GM11168 (cell line): ENCODE measurements around the gene PXK.
"Not testable (repeated sequence)": the region's sequence is repeated elsewhere in the genome, so short reads cannot be mapped to it uniquely, and the experiment has no call there.

Source experiments
- in situ Hi-C: fragments of 300-500 bp; cut with MboI; formaldehyde crosslinking; loops from one replicate; pipeline ENCODE4 v1.12.0; 2022; ENCODE audit warnings: low sequenced_read_pairs; ENCODE audit not compliant: unreplicated experiment

PXK gene

DNA sequence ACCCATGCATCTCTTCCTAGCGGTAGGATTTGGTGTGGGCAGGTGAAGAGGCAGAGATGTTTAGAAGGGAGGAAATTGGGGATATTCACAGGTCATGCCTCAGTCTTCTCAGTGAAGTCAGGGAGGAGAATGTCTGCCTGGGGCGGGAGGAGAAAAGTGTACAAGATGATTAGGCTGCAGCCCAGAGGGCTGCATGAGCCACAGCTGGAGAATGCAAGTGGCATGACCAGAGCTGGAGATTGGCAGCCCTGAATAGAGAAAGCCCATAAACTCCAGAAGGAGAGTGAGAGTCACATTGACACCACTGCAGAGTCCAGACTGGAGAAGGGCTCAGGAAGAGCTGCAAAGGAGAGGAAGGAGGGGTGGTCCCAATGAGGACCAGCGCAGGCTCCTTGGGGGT is 78.3 kb downstream of the PXK start:
- in situ Hi-C loops, result loop anchor here (10.0 kb wide), 1 partner anchor 86 kb away; no protein-coding TSS in a partner anchor

DNA sequence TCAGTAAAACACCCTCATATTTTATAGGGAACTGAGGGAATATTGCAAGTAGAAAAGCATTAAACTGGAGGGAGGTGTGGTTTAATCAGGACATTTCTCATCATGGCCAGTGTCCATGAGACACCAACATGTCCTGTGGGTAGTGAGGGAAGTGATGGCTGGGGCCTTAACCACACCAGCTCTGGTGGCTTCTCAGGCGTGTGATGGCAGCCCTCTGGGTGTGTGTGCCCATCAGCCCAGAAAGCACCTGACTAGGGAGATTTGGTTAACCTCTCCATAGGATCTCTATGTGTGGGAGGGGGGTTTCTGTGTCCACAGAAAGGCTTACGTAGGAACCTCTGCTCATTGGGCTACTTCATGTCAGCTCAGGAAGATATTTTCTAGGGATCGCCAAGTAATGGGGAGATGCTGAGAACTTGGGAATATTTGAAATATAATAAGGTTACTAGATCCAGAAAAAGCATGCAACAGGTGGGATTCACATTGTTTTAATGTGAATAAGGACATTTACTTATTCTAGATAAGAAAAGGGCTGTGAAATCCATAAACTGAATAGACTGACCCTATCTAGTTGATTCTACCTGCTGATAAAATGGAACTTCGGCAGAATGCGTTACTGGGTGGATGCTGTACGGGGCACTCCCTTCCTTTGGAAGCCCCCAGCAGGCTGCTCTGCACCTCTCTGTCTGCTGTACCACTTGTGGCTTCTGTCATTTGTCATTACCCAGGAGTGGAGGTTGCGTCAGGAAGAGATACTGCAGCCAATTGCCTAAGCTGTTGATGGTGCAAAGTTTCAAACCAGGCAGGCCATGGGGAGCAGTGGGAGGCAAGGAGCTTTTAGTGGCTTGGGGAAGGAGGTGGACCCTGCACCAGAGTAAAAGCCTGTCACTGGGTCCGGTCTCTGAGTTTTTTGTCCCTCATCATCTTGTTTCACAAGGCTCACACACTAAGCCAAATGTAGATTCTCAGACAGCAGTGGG is 79.4 kb downstream of the PXK start:
- in situ Hi-C loops, result loop anchor here (10.0 kb wide), 1 partner anchor 87 kb away; no protein-coding TSS in a partner anchor

DNA sequence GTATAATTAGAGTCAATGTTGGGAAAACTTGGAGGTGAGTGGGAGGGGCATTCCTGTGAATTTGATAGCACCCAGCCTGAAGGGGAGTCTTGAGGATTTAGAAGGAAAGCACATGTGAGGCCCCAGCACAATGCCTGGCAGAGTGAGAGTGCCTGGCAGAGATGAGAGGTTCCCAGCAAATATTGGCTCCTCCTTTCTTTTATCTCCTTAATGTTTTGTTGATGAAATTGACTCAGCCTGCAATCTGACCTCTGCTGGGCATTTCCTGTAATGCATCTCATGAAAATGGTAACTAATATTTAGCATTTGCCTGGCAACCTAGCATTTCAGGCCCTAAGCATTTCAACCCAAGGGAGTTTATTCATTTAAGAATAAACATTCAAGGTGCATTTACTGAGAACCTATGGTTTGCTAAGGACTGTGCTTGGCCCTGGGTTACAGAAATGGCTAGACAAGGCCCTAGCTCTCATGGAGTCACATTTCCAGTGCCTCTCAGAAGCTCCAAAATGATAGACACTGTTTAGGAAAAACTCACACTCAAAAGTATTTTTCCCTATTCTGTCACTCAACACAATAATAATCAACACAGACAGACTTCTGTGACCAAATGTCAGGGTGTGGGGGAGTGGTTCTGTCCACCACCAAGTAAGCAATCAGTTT is 82.0 kb downstream of the PXK start:
- in situ Hi-C loops, result loop anchor here (10.0 kb wide), 1 partner anchor 90 kb away; no protein-coding TSS in a partner anchor

DNA sequence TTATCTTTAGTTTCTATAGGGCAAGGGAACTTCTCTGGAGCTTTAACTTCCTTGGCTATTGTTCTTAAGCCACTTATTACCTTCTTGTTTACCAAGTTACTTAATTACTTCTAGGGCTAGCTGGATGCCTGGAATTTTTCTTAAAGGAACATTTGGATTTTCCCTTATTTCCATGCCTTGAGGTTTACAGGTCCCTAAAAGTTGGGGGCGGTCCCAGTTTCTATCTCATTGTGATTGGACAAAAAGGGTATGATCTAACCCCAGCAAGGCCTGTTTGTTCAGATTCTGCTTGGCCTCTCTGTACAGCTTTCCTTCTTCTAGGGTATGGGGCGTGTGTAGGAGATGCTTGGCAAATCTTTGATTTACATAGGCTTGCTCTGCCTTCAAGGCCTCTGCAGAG is 83.5 kb downstream of the PXK start:
- in situ Hi-C loops, result loop anchor here (10.0 kb wide), 1 partner anchor 91 kb away; no protein-coding TSS in a partner anchor

DNA sequence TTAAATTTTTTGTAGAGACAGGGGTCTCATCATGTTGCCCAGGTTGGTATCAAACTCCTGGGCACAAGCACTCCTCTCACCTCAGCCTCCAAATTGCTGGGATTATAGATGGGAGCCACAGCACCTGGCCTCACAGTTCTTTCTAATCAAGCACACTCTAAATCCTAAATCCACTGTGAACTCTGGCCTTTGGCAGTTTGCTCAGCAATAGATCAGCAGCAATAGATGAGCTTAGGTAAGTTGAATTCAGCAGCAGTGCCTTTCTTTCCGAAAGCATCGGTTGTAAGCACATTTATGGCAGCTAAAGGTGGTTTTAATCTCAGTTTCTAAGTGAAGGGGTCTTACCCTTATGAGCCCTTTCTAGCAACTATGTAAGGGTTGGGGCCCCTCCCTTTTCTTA is 84.4 kb downstream of the PXK start:
- in situ Hi-C loops, result loop anchor here (10.0 kb wide), 1 partner anchor 92 kb away; no protein-coding TSS in a partner anchor

DNA sequence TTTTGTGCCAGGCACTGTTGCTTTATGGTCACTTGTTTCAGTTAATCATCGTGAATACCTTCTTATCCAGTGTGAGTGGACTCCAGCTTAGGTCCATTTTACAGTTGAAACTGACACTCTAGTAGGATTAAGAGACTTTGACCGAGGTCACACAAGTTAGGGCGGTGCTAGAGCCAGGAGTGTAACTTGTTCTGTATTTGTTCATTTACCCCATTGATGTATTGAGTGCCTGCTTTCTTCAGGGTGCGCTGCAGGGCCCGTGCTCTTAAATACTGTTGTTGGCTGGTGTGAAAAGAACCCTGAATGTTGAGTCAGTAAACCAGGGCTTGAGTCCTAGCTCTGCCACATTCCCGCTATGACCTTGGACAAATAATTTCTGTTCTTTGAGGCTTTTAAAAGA is 85.5 kb downstream of the PXK start:
- in situ Hi-C loops, result loop anchor here (10.0 kb wide), 1 partner anchor 93 kb away; no protein-coding TSS in a partner anchor

DNA sequence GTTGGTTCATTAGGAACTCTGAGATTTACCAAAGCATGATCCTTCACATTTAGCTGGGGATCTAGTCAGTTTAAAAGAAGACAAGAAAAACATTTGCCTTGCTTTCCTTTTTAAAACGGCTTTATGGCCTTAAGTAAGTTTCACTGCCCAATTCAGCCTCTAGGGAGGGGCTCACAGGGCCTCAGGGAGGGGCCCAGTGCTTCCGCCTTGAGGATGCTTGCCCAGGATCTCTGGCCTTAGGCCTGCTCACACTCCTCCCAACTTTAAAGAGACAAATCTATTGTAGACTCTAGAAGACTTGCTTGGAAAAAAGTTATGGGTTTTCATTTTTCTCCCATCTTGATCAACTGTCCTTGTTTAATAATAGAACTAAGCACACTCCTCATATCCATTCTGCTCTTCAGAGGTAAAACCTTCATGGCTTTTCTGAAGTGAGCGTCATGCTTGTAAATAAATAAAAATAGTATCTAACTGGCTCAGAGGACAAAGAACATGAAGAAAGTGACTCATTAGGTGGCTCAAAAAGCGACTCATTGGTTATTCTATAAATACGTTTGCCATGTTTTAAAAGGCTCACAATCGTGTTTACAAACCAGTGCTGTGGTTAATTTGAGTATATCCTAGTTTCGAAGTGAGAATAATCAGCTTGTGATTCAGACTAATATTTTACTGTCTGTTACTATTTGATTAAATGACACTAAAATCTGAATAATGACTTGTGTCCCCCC is 87.3 kb downstream of the PXK start:
- in situ Hi-C loops, result loop anchor here (10.0 kb wide), 1 partner anchor 95 kb away; no protein-coding TSS in a partner anchor

DNA sequence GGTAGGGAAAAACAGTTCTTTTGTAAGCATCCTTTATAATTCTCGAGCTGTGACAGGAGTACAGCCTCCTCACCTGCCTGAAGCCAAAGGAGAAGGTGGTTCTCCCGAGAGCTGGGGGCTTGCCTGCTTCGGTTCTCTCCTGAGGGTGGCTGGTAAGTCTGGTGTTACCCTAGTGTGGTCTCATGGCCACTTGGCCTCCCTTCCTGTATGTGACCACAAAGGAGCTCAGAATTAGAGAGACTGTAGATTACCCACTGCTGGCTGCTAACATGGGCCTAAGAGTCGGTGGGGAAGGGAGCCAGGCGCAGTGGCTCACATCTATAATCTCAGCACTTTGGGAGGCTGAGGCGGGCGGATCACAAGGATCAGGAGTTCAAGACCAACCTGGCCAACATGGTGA is 88.3 kb downstream of the PXK start:
- in situ Hi-C loops, result no loop called here

DNA sequence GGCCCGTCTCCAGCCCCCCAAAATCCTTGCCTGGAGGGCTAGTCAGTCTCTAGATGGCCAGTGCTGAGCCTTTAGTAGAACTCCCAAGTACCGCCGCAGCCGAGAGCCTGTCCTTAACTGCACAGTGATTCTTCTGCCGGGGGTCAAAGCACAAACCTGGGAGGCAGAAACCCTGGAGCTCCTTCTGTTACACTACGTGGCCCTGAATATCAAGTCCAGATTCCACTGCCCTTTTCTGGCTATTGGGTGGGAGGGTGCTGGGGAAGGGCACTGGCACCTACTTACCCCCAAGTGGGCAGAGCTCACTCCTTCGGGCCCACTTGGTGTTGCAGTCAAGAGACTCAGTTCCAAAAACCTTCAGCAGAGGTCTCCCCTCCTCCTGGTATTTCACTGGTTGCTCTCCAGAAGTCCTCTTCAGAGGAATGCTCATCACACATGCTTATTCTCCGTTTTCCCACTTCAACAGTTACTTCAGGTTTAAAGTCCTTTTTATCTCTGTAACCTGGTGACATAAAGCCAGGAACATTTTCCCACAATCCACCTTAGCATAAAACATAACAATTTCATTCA is 90.1 kb downstream of the PXK start:
- in situ Hi-C loops, result no loop called here

DNA sequence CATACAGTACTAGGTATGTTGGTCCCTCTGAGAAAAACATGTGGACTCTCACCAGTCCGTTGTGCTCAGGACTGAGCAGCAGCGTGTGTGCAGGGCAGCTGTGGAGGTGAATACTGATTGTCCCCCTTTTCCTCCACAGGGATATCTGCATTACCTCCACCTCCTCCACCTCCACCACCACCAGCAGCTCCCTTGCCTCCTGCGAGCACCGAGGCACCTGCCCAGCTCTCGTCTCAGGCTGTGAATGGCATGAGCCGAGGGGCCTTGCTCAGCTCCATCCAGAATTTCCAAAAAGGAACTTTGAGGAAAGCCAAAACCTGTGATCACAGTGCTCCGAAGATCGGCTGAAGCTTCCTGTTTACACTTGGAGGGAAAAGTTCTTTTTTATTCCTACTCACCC is 91.9 kb downstream of the PXK start:
- in situ Hi-C loops, result no loop called here

DNA sequence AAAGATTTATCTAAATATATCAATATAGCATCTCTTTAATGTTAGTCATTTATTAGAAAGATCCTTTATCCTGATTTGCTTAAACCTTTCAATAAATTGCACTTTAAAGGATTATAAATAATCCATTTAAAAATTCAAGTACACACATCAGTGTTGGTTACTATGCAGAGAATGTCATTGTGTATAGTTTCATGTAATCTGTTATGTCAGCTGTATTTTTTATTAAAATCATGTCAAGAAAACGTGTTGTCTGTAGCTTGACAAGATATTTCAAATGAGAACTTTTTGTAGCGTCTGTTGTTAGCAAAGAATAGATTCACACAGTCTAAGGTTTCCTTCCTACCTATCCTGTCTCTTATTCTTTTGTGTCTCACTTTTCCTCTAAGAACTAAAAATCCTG is 93.1 kb downstream of the PXK start:
- in situ Hi-C loops, result no loop called here

DNA sequence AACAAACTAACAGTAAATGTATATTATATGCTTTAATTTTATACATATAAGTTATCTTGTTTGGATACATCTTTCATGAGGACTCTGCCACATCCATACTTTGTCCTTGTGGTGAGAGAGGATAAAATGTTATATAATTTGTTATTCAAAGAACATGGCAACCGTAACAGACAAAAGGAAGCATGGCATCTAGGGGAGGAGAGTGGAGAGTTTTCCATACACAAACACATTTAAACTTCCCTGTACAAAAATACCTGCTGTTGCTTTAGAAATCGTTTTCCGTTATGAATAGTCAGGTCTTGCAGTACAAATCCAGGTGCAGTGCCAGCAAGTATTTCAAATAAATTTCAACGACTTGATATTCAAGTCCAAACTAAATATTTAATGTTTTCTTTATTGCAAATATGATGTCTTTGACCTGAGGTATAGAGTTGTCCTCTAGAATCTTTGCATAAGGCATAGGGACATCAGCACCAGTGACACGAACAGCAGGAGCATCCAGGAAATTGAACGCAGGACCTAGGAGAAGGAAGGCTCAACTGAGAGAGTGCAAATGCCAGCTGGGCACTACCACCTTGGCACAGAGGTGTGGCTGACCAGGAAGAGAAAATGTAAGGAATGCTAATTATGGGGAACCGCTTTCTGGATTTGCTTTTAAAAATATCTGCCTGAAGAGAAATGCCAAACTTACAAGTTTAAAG is 95.1 kb downstream of the PXK start:
- in situ Hi-C loops, result no loop called here

DNA sequence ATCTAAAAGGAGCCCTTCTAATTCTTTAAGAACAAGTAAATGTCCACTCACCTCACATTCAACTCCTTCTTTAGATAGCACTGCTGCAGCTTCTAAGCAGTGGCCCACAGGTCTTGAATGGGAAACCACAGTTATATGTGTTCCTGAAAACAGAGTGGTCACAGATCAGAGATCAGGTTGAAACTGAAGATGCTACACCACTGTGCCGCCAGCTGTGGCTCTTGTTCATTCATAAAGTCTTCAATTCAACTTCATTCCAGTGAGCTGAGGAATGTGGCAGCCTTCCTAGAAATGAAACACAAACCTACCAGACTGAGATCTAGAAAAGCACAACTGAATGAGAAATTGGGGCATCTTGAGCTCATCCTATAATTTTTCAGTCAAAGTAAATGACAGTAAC is 97.0 kb downstream of the PXK start:
- in situ Hi-C loops, result no loop called here

DNA sequence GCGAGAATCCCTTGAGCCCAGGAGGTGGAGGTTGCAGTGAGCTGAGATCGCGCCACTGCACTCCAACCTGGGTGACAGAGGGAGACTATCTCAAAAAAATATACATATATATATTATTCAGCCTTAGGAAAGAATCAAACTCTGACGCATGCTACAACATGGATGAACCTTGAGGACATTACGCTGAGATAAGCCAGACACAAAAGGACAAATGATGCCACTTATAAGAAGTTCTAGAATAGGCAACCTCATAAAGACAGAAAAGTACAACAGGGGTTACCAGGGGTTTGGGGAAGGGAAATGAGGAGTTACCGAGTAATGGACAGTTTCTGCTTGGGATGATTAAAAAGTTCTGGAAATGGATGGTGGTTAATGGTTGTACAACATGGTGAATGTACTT is 100.2 kb downstream of the PXK start:
- in situ Hi-C loops, result no loop called here

DNA sequence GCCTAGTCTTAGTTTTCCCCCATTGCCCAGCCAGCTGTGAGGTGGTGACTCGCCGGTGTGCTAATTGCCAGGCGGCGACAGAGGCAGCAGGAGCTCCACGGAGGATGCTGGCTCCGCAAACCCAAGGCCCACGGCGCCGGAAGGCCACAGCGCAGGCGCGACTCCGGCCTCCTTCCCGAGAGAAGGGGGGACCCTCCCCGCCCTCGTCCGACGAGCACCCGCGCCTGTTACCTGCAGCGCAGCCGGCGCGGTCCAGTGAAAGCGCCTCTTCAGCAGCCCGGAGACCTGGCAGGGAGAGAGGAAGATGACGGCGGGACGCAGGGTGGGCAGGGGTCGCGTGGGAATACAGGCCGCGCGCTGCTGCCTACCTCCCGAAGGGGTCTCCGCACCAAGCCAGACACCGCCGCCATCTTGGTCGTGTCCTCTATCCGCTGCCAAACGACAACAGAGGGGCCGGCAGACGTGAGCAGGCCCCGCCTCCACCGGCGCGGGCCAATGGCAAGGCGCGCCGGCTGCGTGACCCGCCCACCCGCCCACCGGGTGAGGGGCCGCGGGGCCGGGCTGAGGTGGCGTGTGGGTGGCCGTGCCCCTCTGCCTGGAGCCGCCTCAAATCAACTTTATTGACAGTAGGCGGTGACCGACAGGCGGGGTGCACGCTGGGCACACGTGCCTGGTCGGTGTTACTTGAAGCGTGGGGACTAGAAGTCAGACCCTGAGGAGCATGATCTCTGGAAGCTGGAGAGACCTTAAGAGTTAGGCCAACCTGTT is 100.9 kb downstream of the PXK start, which contains the start of gene PDHB:
Gene PDHB, minus strand, starts transcription at position 433 of the 768 bp plus-strand sequence. Its CDS starts 23 bp downstream, at position 410.
- in situ Hi-C loops, result no loop called here

DNA sequence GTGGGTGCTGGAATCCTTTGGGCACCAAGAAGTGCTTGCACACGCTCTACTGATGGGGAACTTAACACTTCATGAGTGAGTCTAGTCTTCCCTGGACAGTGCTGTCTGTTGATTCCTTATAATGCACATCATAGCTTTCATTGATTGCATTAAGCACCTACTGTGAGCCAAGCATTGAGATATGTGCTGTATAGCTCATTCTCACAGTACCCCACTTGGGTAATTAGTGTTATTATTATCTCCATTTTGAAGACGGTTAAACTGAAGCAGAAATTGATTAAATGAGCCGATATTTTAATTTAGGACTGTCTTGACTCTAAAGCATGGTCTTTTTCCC is 101.4 kb downstream of the PXK start:
- in situ Hi-C loops, result no loop called here

DNA sequence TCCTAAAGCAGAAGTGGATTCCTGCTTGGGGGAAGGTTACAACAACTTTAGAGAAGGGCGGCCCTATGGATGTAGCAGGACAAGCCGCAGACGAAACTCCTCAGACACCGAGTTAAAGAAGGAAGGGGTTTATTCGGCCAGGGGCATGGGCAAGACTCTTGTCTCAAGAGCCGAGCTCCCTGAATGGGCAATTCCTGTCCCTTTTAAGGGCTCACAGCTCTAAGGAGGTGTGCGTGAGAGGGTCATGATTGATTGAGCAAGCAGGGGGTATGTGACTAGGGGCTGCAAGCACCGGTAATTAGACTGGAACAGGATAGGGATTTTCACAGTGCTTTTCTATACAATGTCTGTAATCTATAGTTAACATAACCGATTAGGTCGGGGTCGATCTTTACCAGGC is 101.8 kb downstream of the PXK start:
- in situ Hi-C loops, result no loop called here

DNA sequence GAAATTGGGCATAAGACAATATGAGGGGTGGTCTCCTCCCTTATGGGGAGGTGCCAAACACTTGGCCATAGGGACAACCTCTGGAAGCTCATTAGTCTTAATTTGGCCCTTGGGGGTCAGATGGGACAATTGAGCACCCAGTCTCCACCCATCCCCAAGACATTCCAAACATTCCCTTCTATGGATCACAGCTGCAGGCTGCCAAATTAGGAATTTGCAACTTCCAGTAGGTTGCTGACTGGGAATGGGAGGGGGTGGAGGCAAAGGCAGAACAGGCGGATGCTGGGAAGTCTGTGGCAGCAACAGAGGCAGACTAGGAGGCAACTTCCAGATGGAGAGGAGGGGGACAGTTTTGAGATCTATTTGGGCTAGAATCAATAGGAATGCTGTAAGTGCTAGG is 102.3 kb downstream of the PXK start:
- in situ Hi-C loops, result no loop called here

DNA sequence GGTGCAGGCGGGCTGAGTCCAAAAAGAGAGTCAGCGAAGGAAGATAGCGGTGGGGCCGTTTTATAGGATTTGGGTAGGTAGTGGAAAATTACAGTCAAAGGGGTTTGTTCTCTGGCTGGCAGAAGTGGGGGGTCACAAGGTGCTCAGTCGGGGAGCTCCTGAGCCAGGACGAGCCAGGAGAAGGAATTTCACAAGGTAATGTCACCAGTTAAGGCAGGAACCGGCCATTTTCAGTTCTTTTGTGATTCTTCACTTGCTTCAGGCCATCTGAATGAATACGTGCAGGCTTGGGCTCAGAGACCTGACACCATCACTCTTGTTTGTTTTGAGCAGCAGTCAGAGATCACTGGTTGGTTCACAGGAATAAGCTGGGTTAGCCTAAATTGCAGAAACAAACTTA is 104.6 kb downstream of the PXK start:
- in situ Hi-C loops, result not testable (repeated sequence)
